ENCODE results near the gene USB1.

Gene USB1

DNA sequence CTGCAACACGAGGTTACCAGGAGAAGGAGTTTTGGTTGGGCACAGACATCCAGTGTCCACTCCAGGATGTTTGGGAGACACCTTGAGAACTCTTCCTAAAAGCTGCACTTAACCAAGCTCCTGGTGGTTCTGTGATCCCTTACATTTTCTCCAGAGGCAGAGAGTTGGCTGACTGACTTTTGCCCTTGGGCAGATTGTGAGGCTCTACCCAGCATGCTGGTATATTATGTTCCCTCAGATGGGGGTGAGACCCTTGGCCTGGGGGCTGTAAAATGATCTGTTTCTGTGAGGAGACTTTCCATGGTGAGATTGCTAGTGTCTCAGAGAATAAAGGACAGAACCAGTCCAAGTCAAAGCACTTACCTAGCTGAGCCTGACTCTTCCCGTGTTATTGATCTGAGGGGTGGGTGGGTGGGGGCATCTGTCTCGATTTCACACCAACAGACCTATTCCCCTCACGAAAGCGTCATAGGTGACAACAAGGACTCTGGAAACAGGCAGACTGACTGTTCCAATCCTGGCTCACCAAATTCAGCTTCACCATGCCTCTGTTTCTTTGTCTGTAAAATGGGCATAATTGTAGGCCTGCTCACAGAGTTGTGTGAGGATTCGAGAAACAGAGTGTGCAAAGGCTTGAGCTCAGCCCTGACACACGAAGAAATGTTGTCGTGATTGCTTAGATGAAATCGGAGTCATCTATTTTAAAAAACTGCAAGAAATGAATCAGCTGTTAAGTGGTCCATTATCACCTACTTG lies 12.2 kb downstream of the USB1 start:
- Mint-ChIP-seq H3K27me3 (no peaks in the 10 kb centered on the region), H3K4me1 (no peaks in the 10 kb centered on the region), H3K27ac (no peak overlapping the region), H3K9me3 (no peaks in the 10 kb centered on the region), H3K4me3 (no peak overlapping the region), H3K36me3 (peaks cover 22% of the 10 kb centered on the region)
- ATAC-seq, result no peak

DNA sequence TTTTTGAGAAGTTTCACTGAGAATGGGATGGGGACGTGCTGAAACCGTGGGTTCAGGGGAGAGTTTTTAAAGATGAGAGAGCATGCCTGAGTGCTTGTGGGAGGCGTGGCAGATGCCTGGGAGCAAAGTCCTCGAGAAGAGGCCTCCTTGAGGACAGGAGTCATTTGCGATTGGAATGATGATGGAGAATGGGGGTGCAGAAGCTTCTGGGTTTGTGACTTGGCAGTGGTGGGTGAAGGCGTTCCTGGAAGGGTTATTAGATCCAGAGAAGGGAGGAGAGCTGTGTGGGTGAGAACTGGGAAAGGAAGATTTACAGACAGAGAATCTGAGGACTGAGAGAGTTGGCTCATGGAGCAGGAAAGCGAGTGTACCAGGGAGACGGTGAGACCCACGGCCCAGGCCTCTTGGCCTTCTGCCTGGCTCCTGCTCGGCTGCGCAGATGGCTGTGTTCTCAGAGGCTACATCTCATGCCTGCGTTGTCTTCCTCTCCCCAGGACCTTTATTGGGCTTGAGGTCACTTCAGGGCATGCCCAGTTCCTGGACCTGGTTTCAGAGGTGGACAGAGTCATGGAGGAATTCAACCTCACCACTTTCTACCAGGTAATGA lies 15.7 kb downstream of the USB1 start:
- Mint-ChIP-seq H3K27me3 (no peaks in the 10 kb centered on the region), H3K36me3 (peaks cover 6% of the 10 kb centered on the region), H3K9me3 (no peaks in the 10 kb centered on the region), H3K4me1 (peaks cover 7% of the 10 kb centered on the region), H3K4me3 (no peak overlapping the region), H3K27ac (no peak overlapping the region)
- ATAC-seq, result no peak

DNA sequence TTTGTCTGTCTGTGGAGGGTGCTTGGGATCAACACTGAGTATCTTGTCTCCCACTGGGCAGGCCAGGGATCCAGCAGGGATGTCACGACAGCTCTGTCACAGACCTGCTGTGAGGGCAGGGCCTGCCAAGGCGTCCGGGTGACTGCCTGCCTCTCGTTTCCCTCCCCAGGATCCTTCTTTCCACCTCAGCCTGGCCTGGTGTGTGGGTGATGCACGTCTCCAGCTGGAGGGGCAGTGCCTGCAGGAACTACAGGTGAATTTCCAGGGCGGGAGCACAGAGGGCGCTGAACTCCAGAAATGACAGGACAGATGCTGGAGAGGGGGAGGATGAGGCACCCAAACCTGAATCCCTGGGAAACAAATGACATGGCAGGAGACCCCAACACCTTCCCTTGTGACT lies 17.6 kb downstream of the USB1 start:
- peaks cover 7% of the 10 kb centered on the region for H3K4me1 Mint-ChIP-seq
- peaks cover 6% of the 10 kb centered on the region for H3K36me3 Mint-ChIP-seq
- no peaks in the 10 kb centered on the region for H3K9me3 Mint-ChIP-seq
- H3K27me3 Mint-ChIP-seq, result no peaks in the 10 kb centered on the region
- ATAC-seq, result no peak
- no peak overlapping the region for H3K4me3 Mint-ChIP-seq
- H3K27ac Mint-ChIP-seq, result no peak overlapping the region

DNA sequence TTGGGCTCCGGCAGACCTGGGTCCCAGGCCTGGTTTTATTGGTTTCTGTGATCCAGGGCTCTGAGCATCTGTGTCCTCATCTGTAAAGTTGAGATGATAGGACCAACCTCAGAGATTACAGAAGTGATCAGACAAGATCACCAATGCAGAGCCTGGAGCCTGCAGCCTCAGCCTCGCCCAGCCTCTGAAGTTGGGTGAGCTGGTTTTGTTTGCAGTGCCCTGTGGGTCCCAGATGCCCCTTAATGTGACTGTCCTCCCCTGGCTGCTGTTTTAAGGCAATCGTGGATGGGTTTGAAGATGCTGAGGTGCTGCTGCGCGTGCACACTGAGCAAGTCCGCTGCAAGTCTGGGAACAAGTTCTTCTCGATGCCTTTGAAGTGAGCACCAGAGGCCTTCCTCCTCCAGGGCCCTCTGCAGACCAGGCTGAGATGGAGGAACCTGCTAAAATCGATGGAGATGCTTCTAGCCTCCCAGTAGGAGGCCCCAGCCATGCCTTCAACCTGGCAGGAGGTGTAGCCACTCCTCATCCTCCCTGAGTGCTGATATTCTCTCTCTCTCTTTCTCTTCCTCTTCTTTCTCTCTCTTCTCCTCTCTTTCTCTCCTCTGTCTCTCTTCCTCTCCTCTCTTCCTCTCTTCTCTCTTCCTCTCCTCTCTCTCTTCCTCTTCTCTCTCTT lies 18.8 kb downstream of the USB1 start:
- no peak overlapping the region for H3K4me3 Mint-ChIP-seq
- H3K27ac Mint-ChIP-seq, result peak overlapping the region; percentile 1
- H3K9me3 Mint-ChIP-seq, result no peaks in the 10 kb centered on the region
- H3K27me3 Mint-ChIP-seq, result no peaks in the 10 kb centered on the region
- no peak for ATAC-seq
- H3K36me3 Mint-ChIP-seq, result peaks cover 6% of the 10 kb centered on the region
- H3K4me1 Mint-ChIP-seq, result peaks cover 13% of the 10 kb centered on the region

DNA sequence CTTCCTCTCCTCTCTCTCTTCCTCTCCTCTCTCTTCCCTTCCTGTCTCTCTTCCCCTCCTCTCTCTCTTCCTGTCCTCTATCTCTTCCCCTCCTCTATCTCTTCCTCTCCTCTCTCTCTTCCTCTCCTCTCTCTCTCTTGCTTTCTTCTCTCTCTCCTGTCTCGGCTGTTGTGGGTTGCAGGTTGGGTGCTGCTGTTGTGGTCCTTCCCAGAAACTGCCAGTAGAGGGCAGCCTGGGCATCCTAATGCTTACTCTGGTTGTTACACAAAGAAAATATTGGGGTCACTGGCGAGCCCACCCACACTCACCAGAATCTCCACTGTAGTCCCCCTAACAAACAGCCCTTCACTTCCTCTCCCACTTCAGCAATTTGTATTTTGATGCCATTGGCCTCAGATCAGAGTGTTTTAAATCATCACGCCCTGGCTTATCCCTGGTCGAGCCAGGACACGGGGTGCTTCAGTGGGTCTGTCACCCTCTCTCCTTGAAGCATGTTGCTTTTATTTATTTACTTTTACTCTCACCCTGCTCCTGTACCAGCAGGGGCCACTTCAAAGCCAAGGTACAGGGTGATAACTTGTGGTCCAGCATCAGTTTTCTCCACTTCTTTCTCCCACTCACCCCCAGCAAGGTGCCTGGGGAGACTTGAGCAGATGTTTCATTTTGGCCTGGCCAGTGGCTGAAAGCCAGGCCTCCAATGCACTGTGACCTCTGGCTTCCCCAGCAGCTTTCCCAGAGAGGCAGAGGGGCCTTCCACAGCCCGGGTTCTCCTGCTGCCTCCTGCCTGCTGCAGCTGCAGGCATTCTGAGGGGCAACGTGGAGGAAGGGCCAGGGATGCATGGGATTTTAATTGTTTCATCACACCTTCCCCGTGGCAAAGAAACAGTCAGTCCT lies 19.7 kb downstream of the USB1 start:
- Mint-ChIP-seq H3K27ac (peak overlapping the region; percentile 1), H3K4me1 (peaks cover 17% of the 10 kb centered on the region)

DNA sequence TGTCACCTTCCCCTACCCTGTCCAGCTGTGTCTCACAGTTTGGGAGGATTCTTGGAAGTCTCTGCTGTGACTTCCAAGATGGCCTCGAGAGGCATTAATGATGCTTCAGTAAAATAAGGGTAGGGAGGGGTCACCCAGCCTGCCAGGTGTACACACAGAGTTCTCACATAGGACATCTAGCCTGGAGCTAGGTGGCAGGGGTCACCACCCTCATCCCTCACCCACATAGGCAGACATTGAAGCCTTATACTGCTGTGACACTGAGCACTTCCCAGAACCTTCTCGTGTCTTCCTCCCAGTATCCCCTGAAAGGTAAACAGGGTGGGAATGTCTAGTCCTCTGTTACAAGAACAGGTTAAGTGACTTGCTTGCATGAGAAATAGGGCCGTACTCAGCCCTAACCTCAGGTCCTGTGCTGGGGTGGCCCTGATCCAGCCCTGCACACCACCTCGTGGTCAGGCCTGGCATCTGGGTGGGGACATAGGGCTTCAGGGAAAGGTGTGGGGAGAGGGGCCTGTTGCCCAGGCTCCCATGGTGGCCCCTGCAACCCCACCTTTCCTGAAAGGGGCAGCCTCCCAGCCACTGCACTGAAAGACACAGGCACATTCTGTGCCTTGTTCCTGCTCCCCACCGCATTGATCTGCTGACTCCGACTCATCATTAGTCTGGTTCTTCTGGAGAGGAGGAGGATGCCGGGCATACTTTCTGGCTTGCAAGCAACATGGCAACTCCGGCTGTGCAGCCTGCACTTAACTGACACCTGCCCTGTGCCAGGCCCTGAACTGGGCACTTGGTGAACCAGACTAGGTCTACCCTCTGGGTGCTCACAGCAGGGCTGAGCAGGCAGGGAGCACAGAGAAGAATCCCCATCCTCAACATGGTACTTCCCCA lies 20.7 kb downstream of the USB1 start:
- no peaks in the 10 kb centered on the region for H3K27me3 Mint-ChIP-seq
- no peaks in the 10 kb centered on the region for H3K9me3 Mint-ChIP-seq
- no peak overlapping the region for H3K4me3 Mint-ChIP-seq
- no peak for ATAC-seq
- peaks cover 6% of the 10 kb centered on the region for H3K36me3 Mint-ChIP-seq
- H3K4me1 Mint-ChIP-seq, result peaks cover 17% of the 10 kb centered on the region
- no peak overlapping the region for H3K27ac Mint-ChIP-seq

More for the DNA sequence above, 19.7 kb downstream of the USB1 start:
- peak; percentile 47 for ATAC-seq
- peaks cover 6% of the 10 kb centered on the region for H3K36me3 Mint-ChIP-seq
- H3K9me3 Mint-ChIP-seq, result no peaks in the 10 kb centered on the region
- no peak overlapping the region for H3K4me3 Mint-ChIP-seq
- no peaks in the 10 kb centered on the region for H3K27me3 Mint-ChIP-seq

DNA sequence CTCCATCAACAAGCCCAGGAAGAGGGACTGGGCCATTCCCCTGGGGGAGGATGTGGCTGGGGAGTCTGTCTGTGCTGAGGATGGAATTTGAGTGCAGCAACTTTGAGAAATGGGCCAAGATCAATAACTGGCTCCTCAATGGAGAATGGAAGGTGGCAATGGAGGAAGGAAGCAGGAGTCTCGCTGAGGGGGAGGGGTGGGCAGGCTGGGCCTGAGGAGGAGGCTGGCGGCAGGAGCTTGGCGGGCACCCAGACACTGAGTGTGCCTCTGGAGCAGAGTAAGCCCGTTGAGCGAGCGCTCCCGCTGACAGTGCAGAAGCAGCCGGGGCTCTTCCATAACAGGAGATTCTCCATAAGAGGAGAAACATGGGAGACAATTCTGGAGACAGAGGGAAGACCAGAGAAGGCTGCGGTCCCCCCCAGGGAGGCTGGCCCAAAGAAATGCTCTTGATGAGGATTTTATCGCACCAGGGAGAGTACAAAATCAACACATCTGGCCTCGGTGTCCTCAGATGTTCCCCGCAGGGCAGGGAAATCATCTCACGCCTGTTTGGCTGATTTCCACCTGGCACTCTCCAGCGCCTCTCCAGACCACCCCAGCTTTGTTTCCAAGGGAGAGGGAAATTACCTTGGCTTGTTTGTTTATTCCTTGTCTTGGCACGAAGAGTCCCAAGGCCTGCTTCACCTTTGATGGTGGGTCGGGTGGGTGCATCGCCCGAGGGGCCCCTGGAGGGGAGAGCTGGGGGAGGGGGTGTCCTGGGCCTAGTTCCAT lies 21.6 kb downstream of the USB1 start:
- no peaks in the 10 kb centered on the region for H3K9me3 Mint-ChIP-seq
- peaks cover 6% of the 10 kb centered on the region for H3K36me3 Mint-ChIP-seq
- H3K27me3 Mint-ChIP-seq, result peaks cover 4% of the 10 kb centered on the region
- H3K4me1 Mint-ChIP-seq, result peaks cover 17% of the 10 kb centered on the region
- H3K4me3 Mint-ChIP-seq, result no peak overlapping the region
- no peak overlapping the region for H3K27ac Mint-ChIP-seq
- no peak for ATAC-seq

DNA sequence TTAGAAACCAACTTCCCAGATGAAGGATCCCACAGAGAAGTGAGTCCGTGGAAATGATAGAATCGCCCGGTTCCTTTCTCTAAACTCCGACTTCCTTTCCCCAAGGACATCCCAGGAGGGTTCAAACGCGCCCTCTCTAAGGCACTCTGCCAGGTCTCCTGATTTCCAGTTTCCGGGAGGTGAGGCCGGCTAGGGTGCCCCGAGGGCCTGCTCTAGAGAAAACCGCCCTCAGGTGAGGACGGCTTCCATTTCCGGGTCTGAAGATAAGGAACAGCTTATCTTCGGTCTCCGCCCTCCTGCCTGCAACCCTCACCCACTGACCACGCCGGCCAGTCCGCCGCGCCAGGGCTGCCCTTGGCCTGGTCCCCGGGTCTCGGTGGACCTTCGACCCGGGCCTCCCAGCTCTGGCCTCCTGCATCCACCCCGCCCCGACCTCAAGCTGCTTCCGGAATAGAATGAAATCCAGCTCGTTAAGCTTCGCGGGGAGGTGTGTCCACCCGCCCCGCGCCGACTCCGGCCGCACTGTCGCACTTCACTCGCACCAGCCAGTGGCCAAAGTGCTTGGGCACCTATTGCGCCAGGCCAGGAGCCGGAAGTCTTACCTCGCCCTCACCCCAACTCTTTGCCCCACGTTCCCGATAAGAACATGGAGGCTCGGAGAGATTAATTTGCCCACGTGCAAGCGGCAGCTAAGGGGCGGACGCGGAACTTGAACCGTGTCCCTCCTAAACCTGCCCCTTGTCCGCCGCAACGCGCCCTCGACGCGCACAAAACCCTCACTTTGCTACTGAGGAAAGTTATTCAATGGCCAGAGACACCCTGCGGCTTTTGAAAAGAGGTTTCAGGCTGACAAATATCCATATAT lies 23.5 kb downstream of the USB1 start:
- Mint-ChIP-seq H3K9me3 (no peaks in the 10 kb centered on the region), H3K4me3 (peak overlapping the region; percentile 80), H3K36me3 (peaks cover 6% of the 10 kb centered on the region), H3K27me3 (peaks cover 24% of the 10 kb centered on the region), H3K4me1 (peaks cover 17% of the 10 kb centered on the region), H3K27ac (peak overlapping the region; percentile 47)
- no peak for ATAC-seq

DNA sequence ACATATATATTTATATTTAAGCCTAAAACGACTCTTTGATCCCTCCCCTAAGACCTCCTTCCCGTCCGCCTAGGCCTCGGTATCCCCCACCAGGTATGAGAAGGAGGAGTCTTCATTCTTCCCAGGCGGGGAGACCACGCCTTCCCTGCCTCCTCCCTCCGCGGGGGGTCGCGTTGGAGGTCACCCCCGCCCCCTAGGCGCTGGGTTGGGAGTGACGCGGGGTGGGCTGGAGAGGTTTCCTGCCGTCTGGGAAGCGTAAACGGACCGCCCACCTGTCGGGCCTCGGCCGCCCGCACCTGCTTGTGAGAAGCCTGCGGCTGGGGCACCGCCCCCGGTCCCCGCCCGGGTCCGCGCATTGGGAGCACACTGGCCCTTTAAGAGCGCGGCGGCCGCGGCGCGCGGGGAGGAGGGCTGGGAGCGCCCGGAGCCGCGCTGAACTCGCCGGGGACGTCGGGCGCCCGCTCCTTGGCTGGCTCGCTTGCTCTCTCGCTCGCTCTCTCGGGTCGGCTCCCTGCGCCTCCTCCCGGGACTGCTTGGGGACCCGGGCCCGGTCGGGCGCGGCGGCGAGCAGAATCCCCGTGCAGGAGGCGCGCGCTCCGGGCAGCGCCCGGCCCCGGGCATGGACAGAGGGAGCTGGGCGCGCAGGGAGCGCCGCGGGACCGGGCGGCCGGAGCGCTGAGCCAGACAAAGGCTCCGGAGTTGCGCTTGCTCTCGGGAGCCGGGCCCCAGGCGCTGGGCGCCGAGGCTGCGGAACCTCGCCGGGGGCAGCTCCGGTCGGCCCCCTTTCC lies 24.3 kb downstream of the USB1 start, which contains the start of gene MMP15:
TSS of gene MMP15 (plus strand) at position 404 of the 788 bp plus-strand sequence. CDS start 597 bp downstream, outside the sequence.
- Mint-ChIP-seq H3K27me3 (peaks cover 29% of the 10 kb centered on the region), H3K4me1 (peaks cover 13% of the 10 kb centered on the region), H3K27ac (peak within 1 kb of the TSS; percentile 47), H3K36me3 (peaks cover 3% of the 10 kb centered on the region), H3K9me3 (no peaks in the 10 kb centered on the region), H3K4me3 (peak within 1 kb of the TSS; percentile 80)
- peak; percentile 74 for ATAC-seq

DNA sequence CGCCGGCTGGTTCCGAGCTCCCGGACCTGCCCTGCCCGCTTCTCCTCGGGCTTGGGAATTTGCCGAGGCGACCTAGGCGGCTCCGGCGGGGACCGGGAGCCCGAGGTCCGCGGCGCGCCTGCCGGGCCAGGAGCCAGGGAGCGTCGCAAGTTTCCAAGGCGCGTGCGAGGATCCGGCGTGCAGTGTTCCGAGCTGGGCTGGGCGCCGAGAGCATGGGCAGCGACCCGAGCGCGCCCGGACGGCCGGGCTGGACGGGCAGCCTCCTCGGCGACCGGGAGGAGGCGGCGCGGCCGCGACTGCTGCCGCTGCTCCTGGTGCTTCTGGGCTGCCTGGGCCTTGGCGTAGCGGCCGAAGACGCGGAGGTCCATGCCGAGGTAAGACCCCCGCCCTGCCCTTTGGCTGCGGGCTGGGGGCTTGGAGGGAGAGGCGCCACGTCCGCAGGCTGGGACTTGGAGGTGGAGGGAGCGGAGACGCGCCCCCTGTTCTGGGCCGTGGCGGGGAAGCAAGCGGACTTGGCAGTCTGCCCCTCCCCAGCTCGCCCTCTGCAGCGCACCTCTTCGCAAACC lies 25.0 kb downstream of the USB1 start:
- H3K27ac Mint-ChIP-seq, result no peak overlapping the region
- peaks cover 9% of the 10 kb centered on the region for H3K4me1 Mint-ChIP-seq
- no peaks in the 10 kb centered on the region for H3K9me3 Mint-ChIP-seq
- ATAC-seq, result no peak
- H3K36me3 Mint-ChIP-seq, result no peaks in the 10 kb centered on the region
- H3K4me3 Mint-ChIP-seq, result peak overlapping the region; percentile 45
- peaks cover 29% of the 10 kb centered on the region for H3K27me3 Mint-ChIP-seq

DNA sequence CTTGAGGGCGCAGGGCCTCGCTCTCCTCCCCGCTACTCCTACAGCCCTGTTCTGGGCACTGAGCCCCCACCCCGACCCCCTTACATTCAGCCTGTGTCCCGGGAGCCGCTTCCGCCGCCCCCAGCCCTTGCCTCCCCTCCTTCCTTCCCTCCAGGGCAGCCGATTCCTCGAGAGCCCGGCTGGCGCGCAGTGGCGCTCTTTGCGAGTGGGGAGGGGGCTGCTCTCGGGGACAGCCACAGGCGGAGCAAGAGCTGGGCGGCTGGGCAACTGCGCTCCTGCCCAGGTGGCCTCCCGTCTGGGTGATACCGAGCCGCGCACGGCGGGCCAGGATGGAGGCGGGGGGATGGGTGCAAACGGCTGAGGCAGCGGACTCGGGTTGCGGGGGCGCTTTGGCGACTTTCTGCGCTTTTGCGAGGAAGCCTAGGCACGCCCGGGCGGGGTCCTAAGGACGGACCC lies 25.5 kb downstream of the USB1 start:
- Mint-ChIP-seq H3K4me3 (peak overlapping the region; percentile 45), H3K27ac (no peak overlapping the region), H3K4me1 (peaks cover 9% of the 10 kb centered on the region), H3K36me3 (no peaks in the 10 kb centered on the region), H3K27me3 (peaks cover 29% of the 10 kb centered on the region), H3K9me3 (no peaks in the 10 kb centered on the region)
- no peak for ATAC-seq
